Keratinocyte (primary cell): ENCODE results near the gene INPP5A. TPM values are rescaled to one million over a fixed set of nuclear protein-coding genes. Genes with fewer than 3 reads are reported as not detected.

ENCODE experiments used
- DNase-seq: peaks from one replicate; pipeline ENCODE4 v3.0.0-alpha.2; 2011; ENCODE audit warnings: low read depth, missing footprints, low spot score
- FAIRE-seq: peaks from 2 replicates; lab custom pipeline; 2011; peaks lifted over from hg19 to GRCh38; lab: Jason Lieb, UNC
- H2AFZ ChIP-seq: 2 replicates; pipeline ENCODE4 v1.6.0; 2012; ENCODE audit warnings: low read length, control low read depth, inconsistent platforms; ENCODE audit not compliant: control insufficient read depth
- H3K27ac ChIP-seq: 2 replicates; pipeline ENCODE4 v1.5.1; 2011; ENCODE audit warnings: low read length; ENCODE audit not compliant: control insufficient read depth, insufficient read depth
- H3K27me3 ChIP-seq: 3 replicates; pipeline ENCODE4 v1.6.0; 2011; ENCODE audit warnings: low read length; ENCODE audit not compliant: control insufficient read depth, insufficient read depth; ENCODE audit errors: extremely low read depth
- H3K36me3 ChIP-seq, 2 experiments: 2 replicates in 1 of 2; 3 replicates in 1 of 2; pipeline ENCODE4 v1.5.1; 2011; ENCODE audit warnings: low read length in 2 of 2, mild to moderate bottlenecking in 1 of 2; ENCODE audit not compliant: control insufficient read depth in 2 of 2, insufficient read depth in 2 of 2; ENCODE audit errors: extremely low read depth in 1 of 2
- H3K4me1 ChIP-seq: 3 replicates; pipeline ENCODE4 v1.5.1; 2011; ENCODE audit warnings: low read length; ENCODE audit not compliant: control insufficient read depth, insufficient read depth; ENCODE audit errors: extremely low read depth
- H3K4me2 ChIP-seq: 3 replicates; pipeline ENCODE4 v1.6.0; 2011; ENCODE audit warnings: low read depth, low read length; ENCODE audit not compliant: control insufficient read depth, insufficient read depth; ENCODE audit errors: extremely low read depth
- H3K4me3 ChIP-seq, 3 experiments: fragments of 200-600 bp in 1 of 3; sonication (generic) in 1 of 3; 2 replicates in 2 of 3; 3 replicates in 1 of 3; pipeline ENCODE4 v1.5.1; 2011 to 2016; ENCODE audit warnings: low read length in 3 of 3, mild to moderate bottlenecking in 3 of 3, control low read depth in 2 of 3, inconsistent platforms in 1 of 3, low read depth in 1 of 3, mixed read lengths in 1 of 3, mixed run types in 1 of 3, moderate library complexity in 1 of 3; ENCODE audit not compliant: control insufficient read depth in 2 of 3, insufficient read depth in 2 of 3; ENCODE audit errors: extremely low read depth in 1 of 3
- H3K79me2 ChIP-seq: 2 replicates; pipeline ENCODE4 v1.6.0; 2012; ENCODE audit warnings: low read length; ENCODE audit not compliant: control insufficient read depth, insufficient read depth
- H3K9ac ChIP-seq: 3 replicates; pipeline ENCODE4 v1.6.0; 2011; ENCODE audit warnings: low read length; ENCODE audit not compliant: control insufficient read depth, insufficient read depth; ENCODE audit errors: extremely low read depth
- H3K9me1 ChIP-seq: 3 replicates; pipeline ENCODE4 v1.6.0; 2011; ENCODE audit warnings: low read length; ENCODE audit not compliant: control insufficient read depth, insufficient read depth; ENCODE audit errors: extremely low read depth
- H3K9me3 ChIP-seq: 2 replicates; pipeline ENCODE4 v1.5.1; 2012; ENCODE audit warnings: low read depth, low read length; ENCODE audit not compliant: control insufficient read depth
- H4K20me1 ChIP-seq: 3 replicates; pipeline ENCODE4 v1.6.0; 2011; ENCODE audit warnings: low read length; ENCODE audit not compliant: control insufficient read depth, insufficient read depth; ENCODE audit errors: extremely low read depth
- CTCF ChIP-seq, 3 experiments: IDR thresholded peaks in 1 of 3; conservative IDR thresholded peaks in 1 of 3; optimal IDR thresholded peaks in 1 of 3; 2 replicates in 2 of 3; 3 replicates in 1 of 3; pipeline versions ENCODE3 to v1.5.1; 2011; ENCODE audit warnings: low read length in 3 of 3, mild to moderate bottlenecking in 3 of 3, moderate library complexity in 2 of 3, control low read depth in 1 of 3, inconsistent platforms in 1 of 3; ENCODE audit not compliant: insufficient read depth in 2 of 3; ENCODE audit errors: extremely low read depth in 1 of 3
- EZH2 ChIP-seq: IDR thresholded peaks from one replicate; pipeline ENCODE4 v1.6.1; 2012; ENCODE audit warnings: inconsistent platforms, mild to moderate bottlenecking, low read length, moderate library complexity
- dilution Hi-C: fragments of 300-500 bp; cut with MboI; formaldehyde crosslinking; loops from one replicate; pipeline ENCODE4 v1.7.0; 2020; ENCODE audit warnings: low sequenced_read_pairs; ENCODE audit not compliant: extremely low pct_ligation_motif_present
- polyA plus RNA-seq, 5 experiments: library from polyadenylated mRNA; depleted of rRNA in 3 of 5; stranded (reverse) in 3 of 5; stranded (forward) in 1 of 5; unstranded in 1 of 5; fragments of >200 nt; gene quantifications; 1 replicate in 1 of 5; 2 replicates in 3 of 5; 3 replicates in 1 of 5; pipeline versions ENCODE4 v1.2.1 to v1.2.3, GENCODE V29; 2011 to 2012; ENCODE audit warnings: missing spikeins in 2 of 5, low read depth in 1 of 5, low replicate concordance in 1 of 5

INPP5A gene
- polyA plus RNA-seq, 1 donor (not counting 4 experiments of a cell fraction or from before 2014, with no cell fraction given): 11.2 TPM

- Histone ChIP-seq H3K4me3 (no peak overlapping the region), H3K4me2 (no peak overlapping the region), H3K79me2 (no peaks in the 10 kb centered on the region), H3K27ac (no peak overlapping the region), H4K20me1 (no peaks in the 10 kb centered on the region), H3K36me3 (no peaks in the 10 kb centered on the region), H2AFZ (no peak overlapping the region), H3K4me1 (no peaks in the 10 kb centered on the region), H3K9ac (no peak overlapping the region), H3K9me3 (no peaks in the 10 kb centered on the region), H3K9me1 (no peaks in the 10 kb centered on the region), H3K27me3 (peaks cover 41% of the 10 kb centered on the region)
- no peak for FAIRE-seq
- no peak for DNase-seq
- no peak for TF ChIP-seq EZH2
- TF ChIP-seq CTCF (optimal IDR thresholded peaks at IDR 0.05 in 1 of 3, IDR thresholded peaks at IDR 0.05 in 1 of 3, conservative IDR thresholded peaks at IDR 0.05 in 1 of 3; ENCODE audit: extremely low read depth in 1 of 3, insufficient read depth in 2 of 3, low read length in 3 of 3): no peak
- dilution Hi-C loops: no loop called here
These were observed 255.2 kb downstream of the INPP5A start for GRCh38 chr10:132792796-132793195.

GRCh38 chr10:132793213-132793612 is 255.6 kb downstream of the INPP5A start:
- no peak for FAIRE-seq
- H4K20me1 ChIP-seq: no peaks in the 10 kb centered on the region
- no peak overlapping the region for H3K4me2 ChIP-seq
- no peak overlapping the region for H3K4me3 ChIP-seq
- H3K27ac ChIP-seq: no peak overlapping the region
- no peaks in the 10 kb centered on the region for H3K36me3 ChIP-seq
- H3K9me3 ChIP-seq: no peaks in the 10 kb centered on the region
- H3K27me3 ChIP-seq: peaks cover 37% of the 10 kb centered on the region
- TF ChIP-seq EZH2 (no peak), CTCF (optimal IDR thresholded peaks at IDR 0.05 in 1 of 3, IDR thresholded peaks at IDR 0.05 in 1 of 3, conservative IDR thresholded peaks at IDR 0.05 in 1 of 3; ENCODE audit: extremely low read depth in 1 of 3, insufficient read depth in 2 of 3, low read length in 3 of 3) (no peak)
- H3K4me1 ChIP-seq: no peaks in the 10 kb centered on the region
- no peaks in the 10 kb centered on the region for H3K79me2 ChIP-seq
- H2AFZ ChIP-seq: no peak overlapping the region
- dilution Hi-C loops: no loop called here
- no peak for DNase-seq
- H3K9ac ChIP-seq: no peak overlapping the region
- no peaks in the 10 kb centered on the region for H3K9me1 ChIP-seq
